BLaER1 (cell line): ENCODE results near the gene MYH4.

Experiments used
- H3K27ac ChIP-seq: shearing (Covaris generic); formaldehyde crosslinking; 2 replicates; pipeline ENCODE4 v1.8.1; 2022
- H3K27me3 ChIP-seq: shearing (Covaris generic); formaldehyde crosslinking; 2 replicates; pipeline ENCODE4 v1.8.1; 2022
- H3K36me3 ChIP-seq: shearing (Covaris generic); formaldehyde crosslinking; 2 replicates; pipeline ENCODE4 v1.8.1; 2022
- H3K4me1 ChIP-seq: shearing (Covaris generic); formaldehyde crosslinking; 2 replicates; pipeline ENCODE4 v1.8.1; 2022
- H3K4me2 ChIP-seq: shearing (Covaris generic); formaldehyde crosslinking; 2 replicates; pipeline ENCODE4 v1.8.1; 2022
- H3K4me3 ChIP-seq: shearing (Covaris generic); formaldehyde crosslinking; 2 replicates; pipeline ENCODE4 v1.8.1; 2022
- H3K9ac ChIP-seq: shearing (Covaris generic); formaldehyde crosslinking; 2 replicates; pipeline ENCODE4 v1.8.1; 2022
- H3K9me3 ChIP-seq: shearing (Covaris generic); formaldehyde crosslinking; 2 replicates; pipeline ENCODE4 v1.8.1; 2022
- H4K20me1 ChIP-seq: shearing (Covaris generic); formaldehyde crosslinking; 2 replicates; pipeline ENCODE4 v1.8.1; 2022
- Cebpa-rat ChIP-seq: shearing (Covaris generic); IDR thresholded peaks from 2 replicates; pipeline ENCODE4 v1.8.1; 2022

MYH4 gene

GRCh38 chr17:10474536-10474935, 5.2 kb upstream of the MYH4 start:
- no peaks in the 10 kb centered on the region for H3K27me3 ChIP-seq
- no peak for TF ChIP-seq Cebpa-rat
- H3K4me3 ChIP-seq, result no peak overlapping the region
- H3K9ac ChIP-seq, result no peak overlapping the region
- no peak overlapping the region for H3K4me2 ChIP-seq
- H4K20me1 ChIP-seq, result no peaks in the 10 kb centered on the region
- H3K36me3 ChIP-seq, result no peaks in the 10 kb centered on the region
- no peaks in the 10 kb centered on the region for H3K9me3 ChIP-seq
- H3K4me1 ChIP-seq, result no peaks in the 10 kb centered on the region
- no peak overlapping the region for H3K27ac ChIP-seq

GRCh38 chr17:10471858-10472257, 2.5 kb upstream of the MYH4 start:
- H3K4me1 ChIP-seq, result no peaks in the 10 kb centered on the region
- H3K27ac ChIP-seq, result no peak overlapping the region
- no peaks in the 10 kb centered on the region for H3K36me3 ChIP-seq
- H4K20me1 ChIP-seq, result no peaks in the 10 kb centered on the region
- H3K4me3 ChIP-seq, result no peak overlapping the region
- H3K4me2 ChIP-seq, result no peak overlapping the region
- H3K9me3 ChIP-seq, result no peaks in the 10 kb centered on the region
- TF ChIP-seq Cebpa-rat, result no peak
- no peak overlapping the region for H3K9ac ChIP-seq
- H3K27me3 ChIP-seq, result no peaks in the 10 kb centered on the region

GRCh38 chr17:10463402-10463801, 6.0 kb downstream of the MYH4 start:
- Histone ChIP-seq H3K9me3 (peaks cover 6% of the 10 kb centered on the region; the same call in 1 of the 2 replicates), H3K9ac (no peak overlapping the region), H3K36me3 (no peaks in the 10 kb centered on the region), H3K4me3 (no peak overlapping the region), H3K27me3 (no peaks in the 10 kb centered on the region), H3K4me2 (no peak overlapping the region), H3K4me1 (no peaks in the 10 kb centered on the region), H4K20me1 (no peaks in the 10 kb centered on the region), H3K27ac (no peak overlapping the region)
- TF ChIP-seq Cebpa-rat, result no peak

- no peaks in the 10 kb centered on the region for H3K4me1 ChIP-seq
- no peaks in the 10 kb centered on the region for H4K20me1 ChIP-seq
- H3K9me3 ChIP-seq, result peaks cover 6% of the 10 kb centered on the region; the same call in 1 of the 2 replicates
These were observed 9.3 kb downstream of the MYH4 start for GRCh38 chr17:10460062-10460461.

GRCh38 chr17:10458701-10459100, 10.7 kb downstream of the MYH4 start:
- Histone ChIP-seq H3K27ac (no peak overlapping the region), H3K4me3 (no peak overlapping the region), H3K4me2 (no peak overlapping the region), H3K4me1 (no peaks in the 10 kb centered on the region), H3K9me3 (no peaks in the 10 kb centered on the region), H4K20me1 (no peaks in the 10 kb centered on the region), H3K27me3 (no peaks in the 10 kb centered on the region), H3K9ac (no peak overlapping the region), H3K36me3 (no peaks in the 10 kb centered on the region)
- TF ChIP-seq Cebpa-rat, result no peak

More at GRCh38 chr17:10460062-10460461, 9.3 kb downstream of the MYH4 start:
- Histone ChIP-seq H3K9ac (no peak overlapping the region), H3K27me3 (no peaks in the 10 kb centered on the region), H3K4me3 (no peak overlapping the region), H3K4me2 (no peak overlapping the region), H3K36me3 (no peaks in the 10 kb centered on the region), H3K27ac (no peak overlapping the region)
- TF ChIP-seq Cebpa-rat, result no peak

- H3K9ac ChIP-seq, result no peak overlapping the region
- no peaks in the 10 kb centered on the region for H3K9me3 ChIP-seq
- no peaks in the 10 kb centered on the region for H3K36me3 ChIP-seq
- H3K4me3 ChIP-seq, result no peak overlapping the region
- no peaks in the 10 kb centered on the region for H3K4me1 ChIP-seq
- no peak overlapping the region for H3K4me2 ChIP-seq
- H3K27me3 ChIP-seq, result no peaks in the 10 kb centered on the region
- no peak overlapping the region for H3K27ac ChIP-seq
- H4K20me1 ChIP-seq, result no peaks in the 10 kb centered on the region
- TF ChIP-seq Cebpa-rat, result no peak
These were observed 11.4 kb downstream of the MYH4 start for GRCh38 chr17:10457952-10458351.

GRCh38 chr17:10447026-10447931, 22.1 kb downstream of the MYH4 start:
- H3K9ac ChIP-seq, result no peak overlapping the region
- TF ChIP-seq Cebpa-rat, result no peak
- H3K4me1 ChIP-seq, result no peaks in the 10 kb centered on the region
- no peak overlapping the region for H3K27ac ChIP-seq
- H4K20me1 ChIP-seq, result no peaks in the 10 kb centered on the region
- no peaks in the 10 kb centered on the region for H3K9me3 ChIP-seq
- H3K4me3 ChIP-seq, result no peak overlapping the region
- no peaks in the 10 kb centered on the region for H3K36me3 ChIP-seq
- no peak overlapping the region for H3K4me2 ChIP-seq
- no peaks in the 10 kb centered on the region for H3K27me3 ChIP-seq

GRCh38 chr17:10439816-10440215, 29.5 kb downstream of the MYH4 start:
- Histone ChIP-seq H3K27ac (no peak overlapping the region), H3K36me3 (no peaks in the 10 kb centered on the region), H3K4me3 (no peak overlapping the region)

GRCh38 chr17:10435096-10435495, 34.3 kb downstream of the MYH4 start:
- Histone ChIP-seq H3K27ac (no peak overlapping the region; the same call in 1 of the 2 replicates), H3K9ac (no peak overlapping the region)

More at GRCh38 chr17:10439816-10440215, 29.5 kb downstream of the MYH4 start:
- H3K27me3 ChIP-seq, result no peaks in the 10 kb centered on the region
- no peak overlapping the region for H3K4me2 ChIP-seq
- TF ChIP-seq Cebpa-rat, result no peak
- peaks cover 11% of the 10 kb centered on the region for H3K9me3 ChIP-seq
- H4K20me1 ChIP-seq, result no peaks in the 10 kb centered on the region
- H3K9ac ChIP-seq, result no peak overlapping the region
- H3K4me1 ChIP-seq, result peaks cover 11% of the 10 kb centered on the region

GRCh38 chr17:10429421-10430045, 39.8 kb downstream of the MYH4 start:
- Histone ChIP-seq H3K27ac (no peak overlapping the region), H3K27me3 (no peaks in the 10 kb centered on the region), H3K4me3 (no peak overlapping the region), H3K9ac (no peak overlapping the region), H3K9me3 (no peaks in the 10 kb centered on the region), H3K4me2 (no peak overlapping the region), H4K20me1 (no peaks in the 10 kb centered on the region), H3K4me1 (peaks cover 1% of the 10 kb centered on the region), H3K36me3 (no peaks in the 10 kb centered on the region)
- TF ChIP-seq Cebpa-rat, result no peak

More at GRCh38 chr17:10435096-10435495, 34.3 kb downstream of the MYH4 start:
- Histone ChIP-seq H3K9me3 (peaks cover 11% of the 10 kb centered on the region), H3K4me3 (no peak overlapping the region), H3K4me2 (peak overlapping the region; percentile 53), H3K27me3 (no peaks in the 10 kb centered on the region), H3K36me3 (no peaks in the 10 kb centered on the region), H4K20me1 (no peaks in the 10 kb centered on the region), H3K4me1 (peaks cover 15% of the 10 kb centered on the region)
- TF ChIP-seq Cebpa-rat, result no peak
